Effector memory CD4-positive, alpha-beta T cell (primary cell): ENCODE measurements around the gene SYNPO2.

Experiments used
- DNase-seq, 3 donors: peaks; one replicate each; pipeline ENCODE4 v3.0.0-alpha.2; 2020
- H3K27ac ChIP-seq: 2 replicates; pipeline ENCODE4 v1.7.0; 2013; ENCODE audit warnings: mild to moderate bottlenecking, low read length, moderate library complexity; ENCODE audit not compliant: insufficient read depth, poor library complexity, severe bottlenecking
- H3K27me3 ChIP-seq: replicated peaks from 2 replicates; pipeline ENCODE4 v1.7.0; 2013; ENCODE audit warnings: mild to moderate bottlenecking, low read length; ENCODE audit not compliant: insufficient read depth, control insufficient read depth, poor library complexity, severe bottlenecking
- H3K36me3 ChIP-seq: 2 replicates; pipeline ENCODE4 v1.7.0; 2013; ENCODE audit warnings: mild to moderate bottlenecking, low read length, moderate library complexity; ENCODE audit not compliant: control insufficient read depth, insufficient read depth
- H3K4me1 ChIP-seq: 2 replicates; pipeline ENCODE4 v1.7.0; 2013; ENCODE audit warnings: low read length, mild to moderate bottlenecking; ENCODE audit not compliant: control insufficient read depth, insufficient read depth, poor library complexity, severe bottlenecking
- H3K4me3 ChIP-seq: 2 replicates; pipeline ENCODE4 v1.7.0; 2013; ENCODE audit warnings: low read length, low read depth, mild to moderate bottlenecking; ENCODE audit not compliant: insufficient read depth, poor library complexity, severe bottlenecking
- H3K9me3 ChIP-seq: 2 replicates; pipeline ENCODE4 v1.7.0; 2013; ENCODE audit warnings: mild to moderate bottlenecking, low read length, moderate library complexity; ENCODE audit not compliant: control insufficient read depth

The SYNPO2 gene

DNA sequence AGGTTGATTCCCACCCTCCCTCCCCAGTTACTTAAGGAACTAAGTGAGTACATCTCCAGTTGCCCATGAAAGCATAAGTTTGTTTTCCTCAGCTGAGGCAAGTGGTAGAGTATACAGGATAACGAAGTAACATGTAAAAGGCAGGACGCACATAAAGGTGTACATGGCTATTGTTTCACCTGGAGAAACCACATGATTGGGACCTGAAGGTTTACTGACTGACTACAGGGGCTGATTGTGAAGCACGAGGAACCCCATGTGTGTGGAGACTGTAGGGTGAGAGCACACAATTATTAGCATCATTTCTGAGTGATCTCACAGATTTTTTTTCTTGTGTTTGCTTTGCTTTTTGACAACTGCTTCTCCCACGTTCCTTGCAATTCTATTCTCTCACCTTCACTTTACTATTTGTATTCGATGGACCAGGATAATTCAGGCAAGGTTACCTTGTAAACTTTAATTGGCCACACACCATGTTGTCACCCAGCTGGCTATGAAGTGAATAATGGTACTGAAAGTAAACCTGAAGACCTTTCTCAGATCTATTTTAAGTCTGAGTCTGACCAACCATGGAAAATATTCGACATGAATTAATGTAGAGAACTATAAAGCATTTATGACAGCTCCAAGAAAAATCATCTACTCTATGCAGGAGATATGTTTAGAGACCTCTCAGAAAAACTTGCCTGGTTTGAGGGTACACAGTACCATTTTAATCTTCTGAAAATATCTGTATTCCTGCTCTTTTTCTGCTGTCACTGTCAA lies 144.4 kb downstream of the SYNPO2 start:
- H3K4me1 ChIP-seq, result no peaks in the 10 kb centered on the region
- H3K27me3 ChIP-seq, result no peaks in the 10 kb centered on the region
- H3K4me3 ChIP-seq, result no peak overlapping the region
- no peak for DNase-seq
- H3K36me3 ChIP-seq, result no peaks in the 10 kb centered on the region
- no peak overlapping the region for H3K27ac ChIP-seq
- H3K9me3 ChIP-seq, result no peaks in the 10 kb centered on the region

DNA sequence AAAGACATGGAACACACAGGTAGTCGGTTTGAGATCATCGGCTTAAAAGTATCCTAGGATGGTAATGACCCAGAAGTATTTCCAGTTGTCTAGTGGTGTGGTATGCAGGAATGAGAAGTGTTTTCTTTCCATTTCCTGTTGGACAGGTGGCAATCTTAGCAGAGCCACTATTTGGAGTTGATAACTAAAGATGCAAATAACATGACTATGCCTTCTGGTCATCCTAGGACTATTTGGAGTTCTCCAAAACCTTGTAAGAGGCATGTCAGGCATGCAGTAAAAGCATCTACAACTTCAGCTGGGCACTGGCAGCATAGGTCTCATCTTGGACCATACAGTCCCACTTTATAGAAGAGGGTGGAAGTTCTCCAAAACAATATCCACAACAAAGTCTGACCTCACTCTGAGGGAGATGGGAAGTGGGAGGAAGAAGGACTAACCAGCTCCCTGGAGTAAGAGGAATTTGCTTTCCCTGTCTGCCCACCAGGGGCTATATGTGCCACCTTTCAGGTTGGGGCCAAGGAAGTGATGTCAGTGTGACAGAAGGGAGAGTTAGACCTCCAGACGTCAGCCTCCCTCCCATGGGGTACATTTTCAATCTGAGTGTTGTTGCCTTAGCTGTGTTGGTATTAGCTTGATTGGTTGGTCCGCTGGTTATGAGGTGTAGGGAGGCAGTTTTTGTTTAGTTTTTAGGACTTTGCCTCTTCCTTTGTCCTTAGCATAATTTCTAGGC lies 145.8 kb downstream of the SYNPO2 start:
- Histone ChIP-seq H3K9me3 (no peaks in the 10 kb centered on the region), H3K36me3 (no peaks in the 10 kb centered on the region), H3K27ac (no peak overlapping the region), H3K4me3 (no peak overlapping the region), H3K4me1 (no peaks in the 10 kb centered on the region), H3K27me3 (no peaks in the 10 kb centered on the region)
- no peak for DNase-seq

DNA sequence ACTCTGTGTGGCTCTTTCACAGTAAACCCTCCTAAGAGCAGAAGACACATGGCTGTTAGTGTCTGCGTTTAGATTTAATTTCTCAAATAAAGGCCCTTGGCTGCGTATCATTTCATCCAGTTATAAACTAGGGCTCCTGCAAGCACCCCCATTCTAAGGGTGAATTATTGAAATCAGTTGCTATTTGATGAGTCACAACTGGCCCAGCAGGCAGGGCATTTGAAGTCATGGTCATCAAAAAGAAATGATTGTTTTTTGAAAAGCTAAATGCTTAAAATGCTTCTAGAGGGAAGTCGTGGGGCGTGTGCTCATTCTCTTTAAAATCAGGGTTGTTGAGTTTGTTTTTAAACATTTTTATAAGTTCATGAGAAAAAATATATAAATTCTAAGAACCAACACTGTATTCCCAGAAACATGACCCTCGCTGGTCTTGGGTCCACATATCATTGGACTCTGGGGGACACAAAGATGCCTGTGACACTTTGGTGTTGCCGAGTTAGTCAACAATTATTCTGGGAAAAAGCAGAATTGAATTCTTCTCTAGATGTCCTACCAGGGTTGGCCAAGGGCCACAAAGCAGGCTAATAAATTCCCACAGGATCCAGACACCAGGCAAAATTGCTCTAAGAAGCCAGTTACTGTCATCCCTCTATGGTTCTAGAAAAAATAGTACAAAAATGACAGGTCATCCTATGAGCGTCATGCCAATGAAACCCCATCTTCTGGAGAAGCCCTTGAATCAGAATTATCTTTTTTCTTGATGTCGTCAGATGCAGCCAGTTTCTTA lies 147.5 kb downstream of the SYNPO2 start:
- Histone ChIP-seq H3K9me3 (no peaks in the 10 kb centered on the region), H3K27ac (no peak overlapping the region), H3K4me1 (no peaks in the 10 kb centered on the region)

DNA sequence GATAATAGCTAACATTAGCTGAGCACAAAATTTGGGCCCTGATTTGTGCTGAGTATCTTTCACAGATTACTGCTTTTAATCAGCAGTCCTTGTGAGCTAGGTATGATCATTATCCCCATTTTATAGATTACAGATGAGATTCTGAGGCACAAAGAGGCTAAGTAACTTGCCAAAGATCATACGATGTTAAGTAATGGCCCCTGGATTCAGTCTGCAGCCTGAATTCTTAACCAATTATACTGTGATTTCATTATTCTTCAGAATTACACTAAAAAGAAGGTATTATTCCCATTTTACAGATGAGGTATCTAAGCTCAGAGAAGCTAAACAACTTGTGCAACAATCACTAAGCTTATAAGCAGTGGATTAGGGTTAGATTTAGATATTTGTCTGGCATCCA lies 149.1 kb downstream of the SYNPO2 start:
- no peak for DNase-seq
- no peaks in the 10 kb centered on the region for H3K4me1 ChIP-seq
- no peak overlapping the region for H3K27ac ChIP-seq
- no peaks in the 10 kb centered on the region for H3K9me3 ChIP-seq
- H3K4me3 ChIP-seq, result no peak overlapping the region
- no peaks in the 10 kb centered on the region for H3K27me3 ChIP-seq
- no peaks in the 10 kb centered on the region for H3K36me3 ChIP-seq

More for the DNA sequence above, 147.5 kb downstream of the SYNPO2 start:
- Histone ChIP-seq H3K27me3 (no peaks in the 10 kb centered on the region), H3K36me3 (no peaks in the 10 kb centered on the region), H3K4me3 (no peak overlapping the region)
- DNase-seq, result no peak

DNA sequence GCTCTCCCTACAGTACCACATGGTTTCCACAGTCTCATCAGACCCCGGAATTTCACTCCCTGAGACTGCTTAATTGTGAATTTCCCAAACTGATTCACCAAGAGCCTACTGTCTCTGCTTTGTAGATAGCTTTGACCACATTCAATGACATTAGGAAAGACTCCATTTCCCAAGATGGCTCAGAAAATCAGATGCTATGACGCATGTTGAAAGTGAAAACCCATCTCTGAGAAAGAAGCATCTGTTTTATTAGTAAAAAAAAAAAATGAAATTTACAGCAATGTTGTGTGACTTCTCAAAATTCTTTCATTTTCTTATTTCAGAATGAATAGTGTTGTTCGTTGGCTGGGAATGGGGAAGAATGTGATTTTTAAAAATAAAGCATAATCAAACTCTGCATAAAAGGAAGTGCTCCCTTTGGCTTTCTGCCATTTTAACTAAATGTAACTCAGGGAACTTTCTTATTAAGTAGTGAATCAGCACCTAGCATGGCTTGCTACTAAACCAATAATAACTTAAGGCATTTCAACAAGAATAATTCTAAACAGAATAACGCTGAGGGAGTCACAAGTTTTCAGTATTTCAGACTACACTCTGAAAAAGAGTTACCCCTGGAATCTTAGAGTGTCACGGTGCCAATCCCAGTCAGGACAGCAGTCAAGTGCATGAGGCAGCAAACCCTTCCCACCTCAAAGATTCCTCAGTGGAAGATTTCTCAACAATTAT lies 149.6 kb downstream of the SYNPO2 start:
- Histone ChIP-seq H3K27me3 (no peaks in the 10 kb centered on the region), H3K36me3 (no peaks in the 10 kb centered on the region), H3K4me3 (no peak overlapping the region), H3K27ac (no peak overlapping the region), H3K9me3 (no peaks in the 10 kb centered on the region), H3K4me1 (no peaks in the 10 kb centered on the region)
- no peak for DNase-seq

DNA sequence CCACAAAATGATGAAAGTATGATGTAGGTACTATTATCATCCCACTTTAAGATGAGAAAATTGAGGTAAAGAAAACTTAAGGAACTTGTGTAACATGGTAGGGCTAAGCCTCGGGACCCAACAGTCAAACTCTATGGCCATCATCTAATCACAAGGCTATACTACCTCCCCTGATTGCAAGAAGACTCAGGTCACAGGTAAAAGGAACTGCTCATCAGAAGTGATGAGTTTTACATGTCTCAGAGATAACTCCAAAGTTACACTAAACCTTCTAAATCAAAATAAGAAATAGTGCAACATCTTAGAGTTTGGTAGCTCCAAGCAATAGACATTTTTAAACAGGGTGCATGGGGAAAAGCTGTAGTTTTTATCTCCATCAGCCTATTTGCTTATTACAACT lies 150.5 kb downstream of the SYNPO2 start:
- no peak for DNase-seq
- Histone ChIP-seq H3K9me3 (no peaks in the 10 kb centered on the region), H3K4me3 (no peak overlapping the region), H3K27me3 (no peaks in the 10 kb centered on the region), H3K27ac (no peak overlapping the region), H3K4me1 (no peaks in the 10 kb centered on the region), H3K36me3 (no peaks in the 10 kb centered on the region)

DNA sequence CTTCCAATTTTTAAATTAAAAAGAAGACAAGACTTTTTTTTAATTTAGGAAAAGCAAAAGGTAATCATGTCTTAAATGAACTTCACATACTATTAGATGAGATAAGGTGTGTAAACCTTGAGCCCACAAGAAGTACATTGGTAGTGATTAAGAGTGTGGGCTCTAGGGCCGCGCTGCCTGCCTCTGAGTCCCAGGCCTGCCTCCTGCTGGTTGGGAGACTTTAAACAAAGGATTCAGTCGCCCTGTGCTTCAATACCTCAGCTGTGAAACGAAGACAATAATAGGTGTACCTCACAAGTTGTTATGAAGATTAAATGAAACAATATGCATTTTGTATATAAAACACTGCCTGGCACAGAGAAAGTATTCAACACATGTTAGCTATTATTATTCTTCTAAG lies 151.1 kb downstream of the SYNPO2 start:
- no peaks in the 10 kb centered on the region for H3K4me1 ChIP-seq
- no peaks in the 10 kb centered on the region for H3K9me3 ChIP-seq
- H3K4me3 ChIP-seq, result no peak overlapping the region
- no peaks in the 10 kb centered on the region for H3K36me3 ChIP-seq
- H3K27ac ChIP-seq, result no peak overlapping the region
- DNase-seq, result no peak
- H3K27me3 ChIP-seq, result no peaks in the 10 kb centered on the region

DNA sequence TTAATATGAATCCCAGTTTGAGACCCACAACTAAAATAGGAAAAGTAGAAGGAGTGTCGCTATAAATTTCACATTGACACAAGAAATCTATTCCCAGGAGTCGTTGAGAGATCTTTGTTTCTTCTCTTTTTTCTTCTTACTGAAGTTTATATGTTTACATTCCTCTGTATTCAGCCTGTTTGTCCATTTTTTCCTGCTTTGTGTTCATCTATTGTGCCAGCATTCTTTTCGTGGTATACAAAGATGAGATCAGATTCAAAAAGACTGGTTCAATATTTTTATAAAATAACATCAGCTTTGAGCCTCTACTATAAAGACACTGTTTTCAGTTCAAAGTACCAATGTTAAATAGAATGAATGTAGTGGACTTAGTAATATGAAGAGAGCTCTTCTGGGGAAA lies 151.6 kb downstream of the SYNPO2 start:
- no peaks in the 10 kb centered on the region for H3K4me1 ChIP-seq
- no peak for DNase-seq
- no peak overlapping the region for H3K27ac ChIP-seq
- H3K9me3 ChIP-seq, result no peaks in the 10 kb centered on the region
- H3K36me3 ChIP-seq, result no peaks in the 10 kb centered on the region
- H3K27me3 ChIP-seq, result no peaks in the 10 kb centered on the region
- H3K4me3 ChIP-seq, result no peak overlapping the region

DNA sequence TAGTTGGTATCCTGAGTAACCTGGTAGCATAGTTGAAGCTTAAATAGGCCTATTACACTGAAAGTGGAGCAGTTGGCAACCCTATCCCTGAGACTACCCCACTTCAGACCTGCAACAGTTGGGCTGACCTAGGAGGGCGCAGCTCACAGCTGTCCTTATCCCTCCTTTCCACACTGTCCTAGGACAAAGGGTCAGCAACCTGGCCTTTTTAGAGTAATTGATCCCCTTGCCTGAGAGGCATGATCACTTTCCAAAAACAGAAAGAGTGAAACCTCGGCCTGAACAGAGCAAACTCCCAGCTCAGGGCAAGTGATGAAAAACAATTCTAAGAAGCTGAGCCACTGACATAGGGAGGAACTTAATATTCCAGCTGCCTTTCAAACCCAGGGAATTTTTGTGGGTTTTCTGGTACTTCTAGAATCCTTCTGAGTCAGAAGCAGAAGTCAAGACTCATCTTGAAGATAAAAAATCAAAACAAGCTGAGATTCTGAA lies 152.1 kb downstream of the SYNPO2 start:
- Histone ChIP-seq H3K27ac (no peak overlapping the region), H3K4me1 (no peaks in the 10 kb centered on the region), H3K9me3 (no peaks in the 10 kb centered on the region), H3K27me3 (no peaks in the 10 kb centered on the region), H3K4me3 (no peak overlapping the region), H3K36me3 (no peaks in the 10 kb centered on the region)
- no peak for DNase-seq
